ENCODE results near the gene IFI27. TPM values are rescaled to one million over a fixed set of nuclear protein-coding genes. Genes with fewer than 3 reads are reported as not detected.

IFI27 gene
- total RNA-seq, 1 donor from 2014 or later: 312 TPM

DNA sequence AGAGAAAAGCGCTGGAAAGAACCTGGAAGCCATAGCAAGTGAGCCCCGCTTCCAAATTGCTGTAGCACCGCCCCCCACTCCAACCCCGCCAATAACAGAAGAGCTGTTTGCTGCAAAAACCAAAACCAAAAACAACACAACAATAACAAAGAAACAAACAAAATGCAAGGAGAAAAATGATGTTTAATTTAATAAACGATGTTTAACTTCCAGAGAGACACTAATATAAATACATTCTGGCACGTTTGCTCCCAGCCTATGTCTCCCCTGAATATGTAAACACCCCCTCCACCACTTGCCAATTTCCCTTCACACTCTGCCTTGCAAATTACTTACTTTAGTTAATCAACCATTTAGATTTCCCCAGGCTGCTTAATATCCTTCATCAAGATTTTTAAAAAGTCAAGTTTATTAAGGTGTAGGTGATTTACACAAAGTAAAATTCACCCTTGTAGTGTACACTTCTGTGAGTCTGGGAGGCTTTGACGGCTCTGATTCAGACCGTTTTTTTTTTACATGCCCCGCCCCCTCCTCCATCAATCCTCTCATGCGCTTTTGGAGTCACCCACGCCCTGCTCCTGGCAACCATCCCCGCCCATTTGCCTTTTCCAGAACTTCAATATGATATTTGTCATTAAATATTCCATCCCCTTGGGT lies 19.4 kb downstream of the IFI27 start:
- Histone ChIP-seq H3K9me3 (no peaks in the 10 kb centered on the region), H3K27me3 (no peaks in the 10 kb centered on the region), H3K27ac (peak overlapping the region; percentile 68), H3K4me1 (peaks cover 8% of the 10 kb centered on the region), H3K36me3 (no peaks in the 10 kb centered on the region), H3K4me3 (peak overlapping the region; percentile 56)
- ATAC-seq (peak; percentile 50), DNase-seq (no peak)
- intact Hi-C loops (cut with DNase I): no loop called here
- TF ChIP-seq, protein P1, sequence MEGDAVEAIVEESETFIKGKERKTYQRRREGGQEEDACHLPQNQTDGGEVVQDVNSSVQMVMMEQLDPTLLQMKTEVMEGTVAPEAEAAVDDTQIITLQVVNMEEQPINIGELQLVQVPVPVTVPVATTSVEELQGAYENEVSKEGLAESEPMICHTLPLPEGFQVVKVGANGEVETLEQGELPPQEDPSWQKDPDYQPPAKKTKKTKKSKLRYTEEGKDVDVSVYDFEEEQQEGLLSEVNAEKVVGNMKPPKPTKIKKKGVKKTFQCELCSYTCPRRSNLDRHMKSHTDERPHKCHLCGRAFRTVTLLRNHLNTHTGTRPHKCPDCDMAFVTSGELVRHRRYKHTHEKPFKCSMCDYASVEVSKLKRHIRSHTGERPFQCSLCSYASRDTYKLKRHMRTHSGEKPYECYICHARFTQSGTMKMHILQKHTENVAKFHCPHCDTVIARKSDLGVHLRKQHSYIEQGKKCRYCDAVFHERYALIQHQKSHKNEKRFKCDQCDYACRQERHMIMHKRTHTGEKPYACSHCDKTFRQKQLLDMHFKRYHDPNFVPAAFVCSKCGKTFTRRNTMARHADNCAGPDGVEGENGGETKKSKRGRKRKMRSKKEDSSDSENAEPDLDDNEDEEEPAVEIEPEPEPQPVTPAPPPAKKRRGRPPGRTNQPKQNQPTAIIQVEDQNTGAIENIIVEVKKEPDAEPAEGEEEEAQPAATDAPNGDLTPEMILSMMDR (IDR thresholded peaks at IDR 0.05): no peak

- DNase-seq: no peak
- ATAC-seq: peak; percentile 47
- no peak overlapping the region for H3K4me3 ChIP-seq
- H3K9me3 ChIP-seq: no peaks in the 10 kb centered on the region
- H3K4me1 ChIP-seq: peaks cover 8% of the 10 kb centered on the region
- H3K36me3 ChIP-seq: no peaks in the 10 kb centered on the region
- intact Hi-C loops (cut with DNase I): no loop called here
- no peak overlapping the region for H3K27ac ChIP-seq
- H3K27me3 ChIP-seq: no peaks in the 10 kb centered on the region
- TF ChIP-seq, protein P1 (IDR thresholded peaks at IDR 0.05): peak; percentile 85
Measured at GRCh38 chr14:94132285-94132887, 21.9 kb downstream of the IFI27 start.

GRCh38 chr14:94135476-94135875 lies 24.9 kb downstream of the IFI27 start:
- DNase-seq (no peak), ATAC-seq (no peak)
- Histone ChIP-seq H3K27me3 (no peaks in the 10 kb centered on the region), H3K27ac (no peak overlapping the region), H3K4me3 (no peak overlapping the region), H3K9me3 (no peaks in the 10 kb centered on the region), H3K36me3 (no peaks in the 10 kb centered on the region), H3K4me1 (no peaks in the 10 kb centered on the region)
- intact Hi-C loops (cut with DNase I): loop anchor here (5.0 kb wide), 1 partner anchor 93 kb away; no protein-coding TSS in a partner anchor
- TF ChIP-seq, protein P1 (IDR thresholded peaks at IDR 0.05): no peak

GRCh38 chr14:94136575-94137331 lies 26.2 kb downstream of the IFI27 start:
- H3K9me3 ChIP-seq: no peaks in the 10 kb centered on the region

DNA sequence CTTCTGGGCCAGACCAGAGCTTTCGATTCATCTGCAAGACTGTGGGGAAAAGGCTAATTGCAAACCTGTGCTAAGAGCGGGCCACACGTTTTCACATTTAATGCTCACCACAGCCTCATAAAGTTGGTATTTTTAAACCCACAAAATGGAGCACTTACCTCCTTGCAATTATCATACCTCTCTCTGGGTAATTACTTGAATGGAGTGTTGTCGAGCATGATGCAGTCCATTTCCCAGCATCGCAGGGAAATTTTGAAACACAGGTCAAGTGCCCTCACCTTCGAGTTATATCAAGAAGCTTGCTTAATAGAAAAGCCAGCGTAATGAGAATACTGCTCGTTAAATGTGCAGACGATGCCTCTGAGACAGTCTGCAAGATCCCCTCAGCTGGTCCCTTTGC lies 27.7 kb downstream of the IFI27 start:
- no peaks in the 10 kb centered on the region for H3K36me3 ChIP-seq
- ATAC-seq (peak; percentile 49), DNase-seq (no peak)
- H3K27me3 ChIP-seq: no peaks in the 10 kb centered on the region
- intact Hi-C loops (cut with DNase I): loop anchor here (5.0 kb wide), 1 partner anchor 96 kb away; no protein-coding TSS in a partner anchor
- H3K4me1 ChIP-seq: no peaks in the 10 kb centered on the region
- no peak overlapping the region for H3K4me3 ChIP-seq
- no peak overlapping the region for H3K27ac ChIP-seq
- TF ChIP-seq, protein P1 (IDR thresholded peaks at IDR 0.05): no peak
- H3K9me3 ChIP-seq: no peaks in the 10 kb centered on the region

More at GRCh38 chr14:94136575-94137331, 26.2 kb downstream of the IFI27 start:
- TF ChIP-seq, protein P1 (IDR thresholded peaks at IDR 0.05): peak; percentile 99
- DNase-seq (peak; percentile 92), ATAC-seq (peak; percentile 97)
- Histone ChIP-seq H3K36me3 (no peaks in the 10 kb centered on the region), H3K4me1 (no peaks in the 10 kb centered on the region), H3K27me3 (no peaks in the 10 kb centered on the region), H3K27ac (no peak overlapping the region), H3K4me3 (no peak overlapping the region)
- intact Hi-C loops (cut with DNase I): loop anchor here (5.0 kb wide), 1 partner anchor 94 kb away; no protein-coding TSS in a partner anchor
